Measurements from ENCODE around the gene C2CD4A. TPM values are rescaled to one million over a fixed set of nuclear protein-coding genes. Genes with fewer than 3 reads are reported as not detected.
A peak's percentile ranks its signal among the peaks of the same experiment; 100 is the strongest.

Gene C2CD4A
- total RNA-seq, 1 donor from 2014 or later, result under 0.01 TPM

DNA sequence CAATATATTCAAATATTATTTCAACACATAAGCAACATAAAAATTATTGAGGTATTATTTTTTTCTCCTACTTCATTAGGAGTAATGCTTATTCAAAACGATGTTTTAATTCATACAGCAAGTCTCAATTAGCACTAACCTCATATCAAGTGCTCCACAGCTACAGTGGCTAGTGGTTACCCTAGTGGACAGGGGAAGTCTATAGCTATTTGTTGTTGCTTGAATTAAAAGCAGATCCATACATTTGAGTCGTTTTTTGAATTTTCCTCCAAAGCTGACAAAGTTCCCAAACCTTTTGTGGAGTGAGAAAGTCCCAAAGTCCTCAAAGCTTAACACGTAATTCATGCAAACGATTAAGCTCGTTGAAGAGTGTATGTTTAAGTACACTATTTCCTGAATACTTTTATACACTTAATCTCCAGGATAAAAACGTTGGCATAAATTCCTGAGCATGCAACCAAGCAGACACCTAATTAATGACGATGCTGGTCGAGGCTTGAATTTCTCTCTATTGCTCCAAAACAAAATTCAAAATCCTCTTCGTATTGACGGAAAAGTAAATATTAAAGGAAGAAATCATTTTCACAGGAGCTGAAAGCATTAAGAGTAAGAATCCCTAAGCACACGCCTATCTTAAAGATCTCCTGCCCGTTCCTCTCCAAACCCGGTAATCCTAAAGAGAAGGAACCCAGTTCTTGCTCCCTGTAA lies 7.5 kb upstream of the C2CD4A start:
- FAIRE-seq (no peak), DNase-seq (ENCODE audit: low spot score in 2 of 2) (no peak)

GRCh38 chr15:62059816-62060112 lies 7.0 kb upstream of the C2CD4A start:
- FAIRE-seq, result no peak
- DNase-seq (ENCODE audit: low spot score in 2 of 2), result peak in 1 of 2 donors; percentile 25

GRCh38 chr15:62060113-62060895 lies 6.5 kb upstream of the C2CD4A start, which contains the start of gene VPS13C:
Gene VPS13C (minus strand): TSS chr15:62060447. CDS start chr15:62060374, 73 bp downstream.
- no peak for FAIRE-seq
- DNase-seq (ENCODE audit: low spot score in 2 of 2), result peak; percentile 89 to 91

- DNase-seq (ENCODE audit: low spot score in 2 of 2), result no peak
These were observed 5.9 kb upstream of the C2CD4A start for GRCh38 chr15:62060896-62061280.

GRCh38 chr15:62063825-62064635 lies 2.7 kb upstream of the C2CD4A start:
- FAIRE-seq (no peak), DNase-seq (ENCODE audit: low spot score in 2 of 2) (no peak)

More at GRCh38 chr15:62060896-62061280, 5.9 kb upstream of the C2CD4A start:
- FAIRE-seq, result no peak

DNA sequence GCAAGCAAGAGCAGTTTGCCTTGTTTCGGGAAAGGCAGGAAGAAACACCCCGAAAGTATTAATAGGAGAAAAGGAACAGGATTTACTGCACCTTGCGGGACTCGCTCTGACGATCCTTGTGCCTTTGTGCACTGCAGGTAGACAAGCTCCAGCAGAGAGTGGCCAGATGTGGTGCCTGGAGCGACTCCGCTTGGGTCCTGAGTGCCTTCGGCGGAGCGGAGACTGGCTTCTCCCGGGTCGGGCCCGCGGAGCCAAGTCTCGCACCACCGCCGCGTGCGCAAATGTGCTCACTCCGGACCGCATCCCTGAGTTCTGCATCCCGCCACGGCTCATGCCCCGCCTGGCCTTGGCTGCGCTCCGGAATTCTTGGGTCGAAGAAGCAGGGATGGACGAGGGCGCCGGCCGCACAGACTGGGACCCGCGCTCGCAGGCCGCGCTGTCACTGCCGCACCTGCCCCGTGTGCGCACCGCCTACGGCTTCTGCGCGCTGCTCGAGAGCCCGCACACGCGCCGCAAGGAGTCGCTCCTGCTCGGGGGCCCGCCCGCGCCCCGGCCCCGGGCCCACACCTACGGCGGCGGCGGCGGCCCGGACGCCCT lies 769 bp downstream of the C2CD4A start:
- no peak for FAIRE-seq
- DNase-seq (ENCODE audit: low spot score in 2 of 2), result no peak

GRCh38 chr15:62068071-62068809 lies 1.5 kb downstream of the C2CD4A start:
- DNase-seq (ENCODE audit: low spot score in 2 of 2) (peak in 1 of 2 donors; percentile 29), FAIRE-seq (no peak)

- FAIRE-seq (no peak), DNase-seq (ENCODE audit: low spot score in 2 of 2) (no peak)
These were observed 2.0 kb downstream of the C2CD4A start for GRCh38 chr15:62068810-62069167.

DNA sequence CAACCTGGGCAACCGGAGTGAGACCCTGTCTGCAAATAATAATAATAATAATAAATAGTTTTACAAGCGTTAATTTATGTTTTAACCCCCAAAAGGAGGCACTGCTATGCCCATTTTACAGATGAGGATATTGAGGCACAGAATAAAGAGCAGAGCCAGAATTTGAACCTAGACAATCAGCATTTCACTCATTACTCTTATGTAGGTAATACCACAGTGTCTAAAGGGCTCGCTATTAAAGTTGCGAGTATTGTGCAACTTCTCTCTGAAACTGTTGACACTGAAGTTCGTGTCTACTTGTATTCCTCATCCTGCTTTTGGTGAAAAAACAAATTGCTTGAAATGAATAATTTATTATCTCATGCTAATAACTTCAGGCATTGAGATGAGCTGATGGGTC lies 2.8 kb downstream of the C2CD4A start:
- FAIRE-seq, result no peak
- no peak for DNase-seq (ENCODE audit: low spot score in 2 of 2)

DNA sequence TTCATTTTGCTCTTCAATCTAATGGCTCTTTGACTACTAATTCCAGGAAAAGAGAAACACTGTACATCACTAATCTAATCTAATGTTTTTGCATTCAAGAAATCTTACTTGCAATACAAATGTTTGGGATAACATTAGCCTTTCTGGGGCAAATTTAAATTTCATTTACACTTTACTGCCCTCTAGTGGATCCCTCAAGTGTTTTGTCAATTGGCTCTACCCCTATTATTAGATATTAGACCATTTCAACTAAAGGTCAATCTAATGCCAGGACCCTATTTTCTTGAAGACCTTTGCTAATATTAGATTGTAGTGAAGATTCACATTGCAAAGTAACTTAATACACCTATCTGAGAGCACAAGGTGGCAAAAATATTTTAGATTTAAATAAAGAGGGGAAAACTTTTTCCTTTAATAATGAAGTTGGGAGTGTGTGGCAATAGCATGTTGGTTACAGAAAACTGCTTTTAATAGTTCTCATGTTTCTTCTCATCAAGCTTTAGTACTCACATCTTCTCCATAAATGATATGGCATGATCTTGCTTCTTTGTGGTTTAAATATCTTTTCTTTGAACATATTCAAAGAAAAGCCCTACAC lies 5.0 kb downstream of the C2CD4A start:
- peak in 1 of 2 donors; percentile 43 for DNase-seq (ENCODE audit: low spot score in 2 of 2)
- FAIRE-seq, result peak; percentile 64

GRCh38 chr15:62075595-62076277 lies 9.0 kb downstream of the C2CD4A start:
- no peak for FAIRE-seq
- DNase-seq (ENCODE audit: low spot score in 2 of 2), result no peak

- no peak for DNase-seq (ENCODE audit: low spot score in 2 of 2)
- FAIRE-seq, result no peak
These were observed 12.8 kb downstream of the C2CD4A start for GRCh38 chr15:62079594-62079993.

- no peak for FAIRE-seq
- no peak for DNase-seq (ENCODE audit: low spot score in 2 of 2)
These were observed 16.7 kb downstream of the C2CD4A start for GRCh38 chr15:62083194-62084154.

- FAIRE-seq (no peak), DNase-seq (ENCODE audit: low spot score in 2 of 2) (no peak)
These were observed 19.0 kb downstream of the C2CD4A start for GRCh38 chr15:62085740-62086139.

DNA sequence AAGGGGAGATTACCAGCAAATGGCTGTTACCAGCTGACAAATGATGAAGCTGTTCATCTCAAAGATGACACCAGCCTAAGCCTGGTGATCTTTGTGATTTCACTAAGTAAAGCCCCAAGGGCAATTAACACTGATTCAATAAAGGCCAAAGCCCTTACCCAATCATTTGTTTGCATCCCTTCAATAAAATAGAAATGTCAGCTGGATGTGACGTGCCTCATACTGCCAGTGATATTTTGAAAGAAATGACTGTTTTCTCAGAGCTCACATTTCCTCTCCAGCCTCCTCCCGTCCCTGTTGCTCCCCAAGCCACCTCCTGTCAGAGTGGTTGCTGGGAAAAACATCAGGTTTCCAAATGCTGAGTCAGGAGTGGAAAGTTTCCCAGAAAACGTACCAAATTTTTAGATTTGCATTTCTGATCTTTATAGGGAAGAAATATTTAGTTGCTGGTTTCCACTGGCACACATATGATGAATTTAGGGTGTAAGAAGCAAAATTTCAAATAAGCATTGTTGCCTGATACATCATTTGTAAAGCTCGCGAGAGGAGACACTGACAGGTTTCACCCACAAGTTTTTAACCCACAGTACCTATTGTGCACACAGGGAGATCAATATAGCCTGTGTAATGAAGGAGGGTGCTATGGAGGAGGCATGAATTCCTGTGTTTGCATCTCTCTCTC lies 21.0 kb downstream of the C2CD4A start:
- no peak for FAIRE-seq
- no peak for DNase-seq (ENCODE audit: low spot score in 2 of 2)

DNA sequence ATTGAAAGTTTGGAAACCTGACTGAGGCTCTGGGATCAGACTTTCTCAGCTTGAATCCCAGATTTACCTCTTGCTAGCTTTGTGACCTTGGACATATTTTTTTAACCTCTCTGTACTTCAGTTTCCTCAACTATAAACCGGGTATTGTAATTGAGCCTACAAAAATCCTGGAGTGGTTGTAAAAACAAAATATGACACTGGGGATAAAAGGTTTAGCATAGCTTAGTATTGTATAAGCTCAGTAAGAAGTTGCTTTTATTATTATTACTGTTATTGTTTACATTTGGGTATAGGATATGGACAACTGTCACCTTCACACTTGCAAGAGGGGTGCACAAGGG lies 21.5 kb downstream of the C2CD4A start:
- FAIRE-seq (no peak), DNase-seq (ENCODE audit: low spot score in 2 of 2) (no peak)

- DNase-seq (ENCODE audit: low spot score in 2 of 2), result no peak
- no peak for FAIRE-seq
These were observed 22.8 kb downstream of the C2CD4A start for GRCh38 chr15:62089616-62090015.

GRCh38 chr15:62090988-62091387 lies 24.2 kb downstream of the C2CD4A start:
- no peak for FAIRE-seq
- no peak for DNase-seq (ENCODE audit: low spot score in 2 of 2)

All from frontal cortex (tissue), 4 donors.